GM06990 (cell line): ENCODE data around the gene RBM5.

Experiments used
- DNase-seq: peaks from one replicate; pipeline ENCODE4 v3.0.0-alpha.2; 2011; ENCODE audit not compliant: insufficient read length; ENCODE audit errors: extremely low read depth
- H3K27me3 ChIP-seq: replicated peaks from 2 replicates; pipeline ENCODE4 v1.6.0; 2011; ENCODE audit warnings: low read length; ENCODE audit not compliant: control insufficient read depth, insufficient read depth
- H3K36me3 ChIP-seq: 2 replicates; pipeline ENCODE4 v1.5.1; 2011; ENCODE audit warnings: low read length; ENCODE audit not compliant: control insufficient read depth, insufficient read depth
- H3K4me3 ChIP-seq: replicated peaks from 2 replicates; pipeline ENCODE4 v1.5.1; 2011; ENCODE audit warnings: low read depth, mild to moderate bottlenecking, control low read depth, low read length
- TF ChIP-seq, protein P1 (sequence below): IDR thresholded peaks from 2 replicates; pipeline ENCODE4 v1.5.1; 2011; ENCODE audit warnings: low read length, control low read depth, mild to moderate bottlenecking, inconsistent platforms; ENCODE audit not compliant: insufficient read depth, poor library complexity, severe bottlenecking

RBM5 gene

DNA sequence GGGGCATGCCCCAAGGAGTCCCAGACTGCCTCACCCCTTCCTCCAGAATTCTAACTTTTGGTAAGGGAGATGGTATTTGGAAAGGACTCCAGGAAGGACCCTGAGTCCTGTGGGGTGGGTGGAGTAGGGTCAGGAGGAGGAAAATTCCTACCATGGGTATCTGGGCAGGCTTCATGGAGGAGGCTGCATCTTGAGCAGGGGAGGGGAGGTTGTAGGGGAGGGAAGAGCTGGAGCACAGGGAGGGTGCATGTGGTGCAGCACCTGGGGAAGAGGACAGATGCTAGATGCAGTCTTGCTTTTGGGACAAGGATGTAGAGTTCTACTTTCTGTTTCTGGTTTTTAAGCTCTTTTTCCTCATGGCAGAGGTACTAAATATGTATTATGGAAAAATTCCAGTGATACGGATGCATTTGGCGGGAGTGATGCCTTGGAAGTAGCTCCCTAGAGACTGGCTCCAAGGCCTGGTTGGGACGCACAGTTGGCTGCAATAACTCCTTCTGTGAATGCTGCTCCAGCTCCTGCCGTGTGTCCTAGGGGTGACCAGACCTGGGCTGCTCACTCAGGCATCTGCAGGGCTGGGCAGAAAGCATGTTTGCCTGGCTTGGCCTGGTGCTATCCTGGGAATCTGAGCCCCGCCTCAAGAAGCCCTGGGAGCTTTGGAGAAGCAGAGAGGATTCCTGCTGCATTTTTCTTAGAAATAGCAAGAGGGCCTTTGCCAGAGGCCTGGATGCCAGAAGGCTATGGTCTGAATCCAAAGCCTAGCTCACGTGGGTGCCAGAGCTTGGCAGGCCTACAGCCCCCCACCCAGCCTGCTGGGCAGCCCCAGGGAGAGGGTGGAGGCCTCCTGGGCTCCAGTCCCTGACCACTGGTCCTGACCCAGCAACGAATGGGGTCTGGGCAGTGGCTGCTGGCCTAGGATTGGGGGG is 76.5 kb downstream of the RBM5 start:
- DNase-seq = no peak
- Histone ChIP-seq H3K27me3 (no peaks in the 10 kb centered on the region; the same call in none of the 2 replicates), H3K36me3 (no peaks in the 10 kb centered on the region), H3K4me3 (no peak overlapping the region)
- TF ChIP-seq, protein P1, sequence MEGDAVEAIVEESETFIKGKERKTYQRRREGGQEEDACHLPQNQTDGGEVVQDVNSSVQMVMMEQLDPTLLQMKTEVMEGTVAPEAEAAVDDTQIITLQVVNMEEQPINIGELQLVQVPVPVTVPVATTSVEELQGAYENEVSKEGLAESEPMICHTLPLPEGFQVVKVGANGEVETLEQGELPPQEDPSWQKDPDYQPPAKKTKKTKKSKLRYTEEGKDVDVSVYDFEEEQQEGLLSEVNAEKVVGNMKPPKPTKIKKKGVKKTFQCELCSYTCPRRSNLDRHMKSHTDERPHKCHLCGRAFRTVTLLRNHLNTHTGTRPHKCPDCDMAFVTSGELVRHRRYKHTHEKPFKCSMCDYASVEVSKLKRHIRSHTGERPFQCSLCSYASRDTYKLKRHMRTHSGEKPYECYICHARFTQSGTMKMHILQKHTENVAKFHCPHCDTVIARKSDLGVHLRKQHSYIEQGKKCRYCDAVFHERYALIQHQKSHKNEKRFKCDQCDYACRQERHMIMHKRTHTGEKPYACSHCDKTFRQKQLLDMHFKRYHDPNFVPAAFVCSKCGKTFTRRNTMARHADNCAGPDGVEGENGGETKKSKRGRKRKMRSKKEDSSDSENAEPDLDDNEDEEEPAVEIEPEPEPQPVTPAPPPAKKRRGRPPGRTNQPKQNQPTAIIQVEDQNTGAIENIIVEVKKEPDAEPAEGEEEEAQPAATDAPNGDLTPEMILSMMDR = no peak

GRCh38 chr3:50165910-50166538 is 77.3 kb downstream of the RBM5 start:
- TF ChIP-seq, protein P1 = no peak
- H3K4me3 ChIP-seq = no peak overlapping the region
- H3K36me3 ChIP-seq = no peaks in the 10 kb centered on the region
- H3K27me3 ChIP-seq = no peaks in the 10 kb centered on the region; the same call in none of the 2 replicates
- no peak for DNase-seq

- H3K27me3 ChIP-seq = no peaks in the 10 kb centered on the region; the same call in 1 of the 2 replicates
- DNase-seq = no peak
- H3K4me3 ChIP-seq = no peak overlapping the region
- H3K36me3 ChIP-seq = no peaks in the 10 kb centered on the region
- TF ChIP-seq, protein P1 = no peak
Measured at GRCh38 chr3:50166620-50167019, 77.9 kb downstream of the RBM5 start.

DNA sequence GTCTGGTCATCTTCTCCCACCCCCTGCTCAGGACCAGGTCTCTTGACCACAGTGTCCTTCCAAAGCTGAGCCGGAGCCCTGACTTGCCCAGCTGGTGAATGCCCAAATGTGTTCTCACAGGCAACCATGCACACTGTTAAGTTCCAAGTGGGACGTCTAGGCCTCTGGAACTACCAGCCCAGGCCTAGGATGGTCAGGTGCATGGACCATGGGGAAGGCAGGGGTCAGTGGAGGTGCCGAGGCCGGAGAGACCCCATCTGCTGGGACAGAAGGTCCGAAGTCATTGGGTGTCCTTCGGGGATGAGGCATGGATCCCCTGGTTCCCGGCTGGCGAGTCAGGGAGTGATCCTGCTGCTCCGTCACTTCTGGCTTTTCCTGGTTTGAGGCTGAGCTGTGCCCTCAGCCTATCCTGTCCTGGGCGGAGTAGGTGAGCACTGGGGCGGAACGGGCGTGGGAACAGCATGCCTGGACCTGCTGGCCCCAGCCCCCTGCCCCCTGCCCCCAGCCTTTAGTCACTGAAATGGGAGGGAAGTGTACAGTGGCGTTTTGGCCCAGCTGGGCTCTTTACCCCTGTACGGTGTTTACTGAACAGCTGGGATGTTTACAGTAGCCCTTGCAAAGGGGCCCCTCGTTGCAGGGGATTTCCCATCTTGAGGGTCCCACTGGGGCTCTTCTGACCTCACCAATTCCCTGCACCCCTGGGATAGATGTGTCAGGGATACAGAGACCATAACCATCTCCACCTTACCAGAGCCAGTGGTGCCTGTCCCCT is 78.5 kb downstream of the RBM5 start:
- TF ChIP-seq, protein P1 = no peak
- Histone ChIP-seq H3K27me3 (no peaks in the 10 kb centered on the region; the same call in 1 of the 2 replicates), H3K4me3 (no peak overlapping the region), H3K36me3 (no peaks in the 10 kb centered on the region)
- no peak for DNase-seq

- Histone ChIP-seq H3K27me3 (no peaks in the 10 kb centered on the region; the same call in 1 of the 2 replicates), H3K4me3 (no peak overlapping the region), H3K36me3 (no peaks in the 10 kb centered on the region)
- no peak for DNase-seq
- TF ChIP-seq, protein P1 = no peak
Measured at GRCh38 chr3:50167841-50168209, 79.1 kb downstream of the RBM5 start.
